Heart left ventricle (tissue), 13 donors: Measurements from ENCODE around the gene KCND3.

Experiments
- CTCF ChIP-seq, 12 donors: fragments of 200-600 bp; sonication (generic) in 4 of 12; IDR thresholded peaks; one replicate each; pipeline versions ENCODE4 v1.5.0 to v1.8.0; 2018 to 2022; ENCODE audit warnings: antibody characterized with exemption in 12 of 12, mild to moderate bottlenecking in 5 of 12
- POLR2A ChIP-seq, 2 donors: fragments of 450-650 bp; IDR thresholded peaks; one replicate each; pipeline ENCODE4 v1.6.1; 2017; ENCODE audit warnings: antibody characterized with exemption in 2 of 2, mild to moderate bottlenecking in 2 of 2, moderate library complexity in 2 of 2
- donor health status: ischemic (EF 13 %, LVEDD 7.1; RV severe dilation, severe dysfunction).
- donor health status: DM: no; HTN: yes; CAD: no.
- donor health status: DM: no; HTN: no; CAD: no.
- donor health status: ischemic (EF 25% LVEDD 6.9; RV normal size, moderate dysfunction).
- donor health status: ischemic (EF 25% LVEDD 5.7; RV mildly dilated, moderate dysfunction).
- donor health status: ischemic (EF 35%, LVEDD 5.7; RV mildly dilated, moderate dysfunction).
- donor health status: nonischemic (EF 11% LVEDD 7.7; RV severe dilation, severe dysfunction).
- donor health status: DM: yes; HTN: yes; CAD: no.
- donor health status: PGD.
- donor health status: ischemic (EF 29% LVEDD 5.4; RV normal size, mild dysfunction).
- donor health status: nonischemic (EF 23%, LVEDD 6.1; RV moderate dilation, normal function).

GRCh38 chr1:111825217-111825616, 164.3 kb downstream of the KCND3 start:
- no peak for TF ChIP-seq CTCF (IDR thresholded peaks at IDR 0.05)
- TF ChIP-seq POLR2A (IDR thresholded peaks at IDR 0.05), result no peak
